ENCODE data around the gene LAGE3.
A peak's percentile ranks its signal among the peaks of the same experiment; 100 is the strongest.

The LAGE3 gene

DNA sequence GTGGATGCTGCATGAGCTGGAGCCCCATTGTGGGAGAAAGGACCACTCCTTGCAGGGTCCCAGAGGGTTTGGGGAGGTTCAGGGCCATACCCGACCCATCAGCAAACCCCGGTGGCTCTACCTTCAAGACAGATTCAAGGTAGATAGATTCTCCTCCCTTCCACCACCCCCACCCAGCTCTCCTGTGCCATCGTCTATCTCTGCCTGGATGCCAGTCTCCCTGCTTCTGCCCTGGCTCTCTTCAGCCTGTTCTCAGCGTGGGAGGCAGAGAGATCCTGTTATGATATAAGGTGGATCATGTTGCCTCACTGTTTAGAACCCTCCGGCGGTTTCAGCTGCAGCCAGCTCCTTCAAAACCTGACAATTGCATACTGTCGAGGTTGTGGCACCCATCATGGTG is 5.4 kb downstream of the LAGE3 start:
- no peak for DNase-seq

- no peak for DNase-seq
Observed at GRCh38 chrX:154472685-154473632, 6.1 kb downstream of the LAGE3 start.

- DNase-seq = no peak
Observed at GRCh38 chrX:154471839-154472684, 7.0 kb downstream of the LAGE3 start.

GRCh38 chrX:154470914-154471568 is 8.0 kb downstream of the LAGE3 start:
- no peak for DNase-seq

DNA sequence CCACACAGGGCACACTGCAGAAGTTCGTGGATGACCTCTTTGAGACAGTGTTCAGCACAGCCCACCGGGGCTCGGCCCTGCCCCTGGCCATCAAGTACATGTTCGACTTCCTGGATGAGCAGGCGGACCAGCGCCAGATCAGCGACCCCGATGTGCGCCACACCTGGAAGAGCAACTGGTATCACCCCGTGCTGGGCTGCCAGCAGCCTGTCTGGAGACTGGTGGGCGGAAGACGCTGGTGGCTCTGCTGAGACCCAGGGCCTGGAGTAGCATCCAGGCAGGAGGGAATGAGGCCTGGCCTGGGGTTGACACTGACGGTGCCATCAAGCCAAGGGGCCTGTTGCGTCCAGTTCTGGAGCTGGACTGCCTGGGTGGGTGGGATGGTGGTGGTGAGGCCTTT is 8.6 kb downstream of the LAGE3 start:
- no peak for DNase-seq

- DNase-seq = no peak
Observed at GRCh38 chrX:154469880-154470279, 9.2 kb downstream of the LAGE3 start.

- DNase-seq = no peak
Observed at GRCh38 chrX:154469114-154469513, 10.0 kb downstream of the LAGE3 start.

GRCh38 chrX:154468217-154468616 is 10.9 kb downstream of the LAGE3 start:
- no peak for DNase-seq

GRCh38 chrX:154467556-154467955 is 11.5 kb downstream of the LAGE3 start:
- no peak for DNase-seq

- DNase-seq = no peak
Observed at GRCh38 chrX:154466907-154467306, 12.2 kb downstream of the LAGE3 start.

- no peak for DNase-seq
Observed at GRCh38 chrX:154466036-154466435, 13.0 kb downstream of the LAGE3 start.

DNA sequence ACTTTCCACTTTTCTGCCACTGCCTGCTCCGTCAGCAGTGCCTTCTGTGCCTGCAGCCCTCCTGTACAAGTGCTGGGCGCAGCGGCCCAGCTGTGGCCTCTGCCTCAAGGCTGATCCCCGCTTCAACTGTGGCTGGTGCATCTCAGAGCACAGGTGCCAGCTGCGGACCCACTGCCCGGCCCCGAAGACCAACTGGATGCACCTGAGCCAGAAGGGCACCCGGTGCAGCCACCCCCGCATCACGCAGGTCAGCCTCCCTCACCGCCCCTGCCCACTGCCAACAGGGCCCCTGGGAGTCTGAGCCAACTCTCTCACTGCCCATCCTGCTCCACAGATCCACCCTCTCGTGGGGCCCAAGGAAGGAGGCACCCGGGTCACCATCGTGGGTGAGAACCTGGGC is 13.5 kb downstream of the LAGE3 start:
- DNase-seq = no peak

DNA sequence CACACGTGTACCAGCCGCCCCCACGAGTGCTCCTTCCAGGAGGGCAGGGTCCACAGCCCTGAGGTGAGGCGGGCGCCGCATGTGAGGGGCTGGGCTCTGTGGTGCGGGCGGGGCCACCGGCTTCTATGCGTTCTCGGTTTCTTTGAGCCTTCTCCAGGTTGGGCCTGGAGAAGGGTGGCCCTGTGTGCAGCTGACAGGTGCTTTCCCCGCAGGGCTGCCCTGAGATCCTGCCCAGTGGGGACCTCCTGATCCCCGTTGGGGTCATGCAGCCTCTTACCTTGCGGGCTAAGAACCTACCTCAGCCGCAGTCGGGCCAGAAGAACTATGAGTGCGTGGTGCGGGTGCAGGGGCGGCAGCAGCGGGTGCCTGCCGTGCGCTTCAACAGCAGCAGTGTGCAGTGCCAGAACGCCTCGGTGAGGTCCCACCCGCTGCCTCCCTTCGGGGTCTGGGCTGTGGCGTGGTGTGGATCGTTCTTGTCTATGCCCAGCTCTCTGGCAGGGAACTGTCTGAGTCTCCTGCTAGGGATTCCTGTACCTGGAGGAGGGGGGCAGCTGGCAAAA is 14.2 kb downstream of the LAGE3 start:
- no peak for DNase-seq

DNA sequence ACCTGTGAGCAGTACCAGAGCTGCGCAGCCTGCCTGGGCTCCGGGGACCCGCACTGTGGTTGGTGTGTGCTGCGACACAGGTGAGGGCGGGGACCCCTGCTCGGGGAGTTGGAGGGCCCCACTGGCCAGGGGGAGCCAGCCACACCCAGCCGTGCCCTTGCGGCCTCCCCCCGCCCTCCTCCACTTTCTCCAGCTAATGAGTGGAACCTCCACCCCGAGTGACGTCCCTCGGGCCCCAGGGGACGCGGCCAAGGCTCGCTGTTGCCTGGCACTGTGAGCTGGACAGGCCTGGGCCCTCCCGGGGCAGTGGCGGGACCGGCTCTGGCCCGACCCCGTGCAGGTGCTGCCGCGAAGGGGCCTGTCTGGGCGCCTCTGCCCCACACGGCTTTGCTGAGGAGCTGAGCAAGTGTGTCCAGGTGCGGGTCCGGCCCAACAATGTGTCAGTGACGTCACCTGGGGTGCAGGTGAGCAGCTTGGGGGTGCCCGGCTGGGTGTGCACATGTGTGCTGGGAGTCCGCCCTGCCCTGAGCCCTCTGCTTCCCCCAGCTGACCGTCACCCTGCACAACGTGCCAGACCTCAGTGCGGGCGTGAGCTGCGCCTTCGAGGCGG is 15.4 kb downstream of the LAGE3 start:
- DNase-seq = no peak

GRCh38 chrX:154462396-154462795 is 16.7 kb downstream of the LAGE3 start:
- peak in 1 of 2 donors; percentile 21 for DNase-seq

GRCh38 chrX:154460326-154460725 is 18.8 kb downstream of the LAGE3 start:
- no peak for DNase-seq

DNA sequence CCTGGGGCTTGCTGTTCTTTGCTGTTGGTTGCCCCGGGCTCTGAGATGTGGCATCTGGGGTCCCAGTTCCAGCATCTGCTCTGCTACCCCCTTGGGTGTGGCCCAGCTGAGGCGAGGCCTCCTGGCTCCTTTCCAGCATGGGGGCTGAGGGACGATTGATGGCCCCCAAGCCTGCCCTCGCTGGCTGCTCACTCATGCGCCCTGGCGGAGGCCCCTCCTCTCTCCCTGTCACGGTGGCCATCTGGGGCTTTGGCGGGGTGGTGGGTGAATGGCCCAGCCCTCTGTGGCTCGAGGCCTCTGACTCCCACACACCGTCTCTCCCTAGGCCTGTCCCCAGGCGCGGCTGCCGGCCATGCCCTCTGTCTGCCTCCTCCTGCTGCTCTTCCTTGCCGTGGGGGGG is 19.2 kb downstream of the LAGE3 start:
- no peak for DNase-seq

- DNase-seq = no peak
Observed at GRCh38 chrX:154458954-154459778, 19.9 kb downstream of the LAGE3 start.

- peak in 1 of 2 donors; percentile 34 for DNase-seq
Observed at GRCh38 chrX:154458116-154458953, 20.7 kb downstream of the LAGE3 start, which contains the start of gene PLXNA3. Gene PLXNA3 (plus strand): TSS chrX:154458281. CDS start chrX:154460184, 1,903 bp downstream.

GRCh38 chrX:154457491-154458115 is 21.5 kb downstream of the LAGE3 start:
- DNase-seq = no peak

Data from hippocampal formation (tissue), 2 donors.